T-helper 2 cell treated with Interferon-gamma antibody and Interleukin-4, amounts not matched to agents 5 μg/mL and 100 μg/mL, for 36 hours (primary cell): Measurements from ENCODE around the gene PRUNE2.
"Not testable (repeated sequence)": the region's sequence is repeated elsewhere in the genome, so short reads cannot be mapped to it uniquely, and the experiment has no call there.

Source experiments
- DNase-seq: peaks from one replicate; pipeline ENCODE4 v3.0.0; 2021; ENCODE audit warnings: low spot score
- H3K27ac Mint-ChIP-seq: one replicate; pipeline ENCODE4 v1.8.0; 2021; ENCODE audit warnings: mild to moderate bottlenecking, mixed read lengths
- H3K27me3 Mint-ChIP-seq: one replicate; pipeline ENCODE4 v1.8.0; 2021; ENCODE audit warnings: low read depth, mixed read lengths
- H3K36me3 Mint-ChIP-seq: one replicate; pipeline ENCODE4 v1.8.0; 2021; ENCODE audit warnings: low read depth, mixed read lengths
- H3K4me1 Mint-ChIP-seq: one replicate; pipeline ENCODE4 v1.8.0; 2021; ENCODE audit warnings: low read depth, mixed read lengths
- H3K4me3 Mint-ChIP-seq: one replicate; pipeline ENCODE4 v1.8.0; 2022; ENCODE audit warnings: mild to moderate bottlenecking, moderate library complexity, mixed read lengths
- H3K9me3 Mint-ChIP-seq: one replicate; pipeline ENCODE4 v1.8.0; 2021; ENCODE audit warnings: mixed read lengths

The PRUNE2 gene

DNA sequence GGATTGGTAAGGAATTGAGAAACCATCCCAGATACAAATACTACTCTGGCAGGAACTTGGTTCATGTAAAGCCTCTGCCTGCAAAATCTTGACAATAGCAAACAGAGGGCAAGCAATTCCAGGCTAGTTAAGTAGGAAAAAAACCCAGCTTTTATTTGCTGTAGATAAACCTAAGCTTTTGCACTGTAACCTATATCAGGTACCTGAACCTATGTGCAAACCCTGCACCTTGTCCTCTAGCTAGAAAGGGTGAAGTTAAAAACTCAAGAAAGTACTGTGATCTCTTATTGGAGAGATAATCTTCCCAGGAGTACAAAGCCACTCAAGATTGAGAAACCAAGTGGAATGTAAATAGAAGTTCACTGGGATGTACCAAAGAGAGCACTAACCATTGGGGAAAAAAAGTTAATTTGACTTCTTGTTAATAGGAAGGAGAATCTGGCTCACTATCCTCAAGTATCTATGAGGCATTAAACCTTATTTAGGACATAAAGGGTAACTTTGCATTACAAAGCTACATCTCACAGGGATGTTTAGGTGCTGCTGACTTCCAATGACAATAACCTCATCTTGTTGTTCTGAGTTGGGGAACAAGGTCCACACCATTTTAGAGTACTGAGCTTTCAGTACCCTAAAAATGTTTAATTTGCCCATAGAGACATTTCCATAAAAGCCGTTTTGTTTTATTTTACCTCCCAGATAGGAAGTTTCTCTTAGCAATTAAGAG, 215.5 kb downstream of the PRUNE2 start:
- peaks cover 11% of the 10 kb centered on the region for H3K4me1 Mint-ChIP-seq
- H3K27me3 Mint-ChIP-seq, result peaks cover 46% of the 10 kb centered on the region
- H3K9me3 Mint-ChIP-seq, result no peaks in the 10 kb centered on the region
- DNase-seq, result no peak
- no peak overlapping the region for H3K4me3 Mint-ChIP-seq
- no peak overlapping the region for H3K27ac Mint-ChIP-seq
- H3K36me3 Mint-ChIP-seq, result no peaks in the 10 kb centered on the region

DNA sequence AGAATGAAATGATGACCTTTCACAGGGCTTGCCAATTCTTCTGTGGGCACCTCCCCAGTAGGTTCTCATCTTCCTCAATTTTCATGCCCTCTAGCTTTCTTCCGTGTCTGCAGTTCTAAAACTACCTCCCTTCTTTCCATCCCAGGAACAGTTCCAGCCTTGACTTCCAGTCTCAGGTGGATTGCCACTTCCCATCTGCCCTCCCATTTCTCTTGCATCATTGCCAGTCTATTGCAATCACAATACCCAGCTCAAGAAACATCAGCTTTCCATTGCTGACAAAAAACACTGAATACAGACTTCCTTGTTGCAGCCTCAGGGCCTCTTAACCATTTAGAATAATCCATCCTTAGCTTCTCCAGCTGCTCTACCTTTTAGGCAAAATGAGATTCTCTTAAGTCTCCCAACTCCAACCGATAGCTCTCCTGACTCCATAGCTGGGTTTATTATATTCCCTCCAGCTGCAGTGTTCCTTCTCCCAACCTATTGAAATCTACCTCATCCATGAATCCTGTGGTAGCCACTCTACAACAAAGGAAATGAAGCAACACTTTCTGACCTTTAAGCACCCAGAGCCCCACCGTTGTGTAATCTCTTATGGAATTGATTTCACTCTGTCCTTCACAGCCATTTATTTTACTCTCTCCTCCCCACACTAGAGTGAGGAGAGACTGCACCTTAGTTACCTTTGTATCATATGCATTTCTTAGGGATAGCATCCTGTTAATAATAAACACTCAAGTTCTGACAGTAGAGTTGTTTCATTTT, 217.3 kb downstream of the PRUNE2 start:
- H3K36me3 Mint-ChIP-seq, result no peaks in the 10 kb centered on the region
- H3K9me3 Mint-ChIP-seq, result no peaks in the 10 kb centered on the region
- H3K27ac Mint-ChIP-seq, result no peak overlapping the region
- peaks cover 39% of the 10 kb centered on the region for H3K27me3 Mint-ChIP-seq
- no peak overlapping the region for H3K4me3 Mint-ChIP-seq
- DNase-seq, result no peak
- H3K4me1 Mint-ChIP-seq, result peaks cover 11% of the 10 kb centered on the region

DNA sequence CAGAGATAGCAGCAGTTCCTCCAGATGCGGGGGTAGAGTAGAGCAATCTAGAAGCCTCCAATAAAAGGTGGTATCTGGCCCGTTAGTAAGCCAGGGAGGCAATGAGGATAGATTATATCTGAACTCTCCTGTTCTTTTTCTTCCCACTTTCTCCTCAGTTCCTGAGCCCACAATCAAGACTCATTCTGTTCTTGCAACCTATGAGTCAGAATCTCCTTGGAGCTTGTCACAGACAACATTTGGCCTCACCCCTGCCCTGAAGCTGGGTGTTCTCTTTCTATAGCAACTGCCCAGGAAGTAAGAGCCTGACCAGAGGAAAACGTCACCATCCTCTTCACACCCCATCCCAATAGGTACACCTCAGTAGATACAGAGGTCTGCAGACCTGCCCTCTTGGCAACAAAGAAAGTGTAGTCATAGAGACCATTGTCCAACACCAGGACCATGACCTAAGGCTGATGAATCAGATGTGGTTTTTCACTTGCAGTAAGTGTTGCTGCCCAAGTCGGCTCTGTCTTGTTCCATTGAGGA, 218.0 kb downstream of the PRUNE2 start:
- H3K4me3 Mint-ChIP-seq, result no peak overlapping the region
- no peaks in the 10 kb centered on the region for H3K9me3 Mint-ChIP-seq
- no peak overlapping the region for H3K27ac Mint-ChIP-seq
- H3K27me3 Mint-ChIP-seq, result peaks cover 40% of the 10 kb centered on the region
- DNase-seq, result peak; percentile 35
- H3K36me3 Mint-ChIP-seq, result no peaks in the 10 kb centered on the region
- peaks cover 11% of the 10 kb centered on the region for H3K4me1 Mint-ChIP-seq

DNA sequence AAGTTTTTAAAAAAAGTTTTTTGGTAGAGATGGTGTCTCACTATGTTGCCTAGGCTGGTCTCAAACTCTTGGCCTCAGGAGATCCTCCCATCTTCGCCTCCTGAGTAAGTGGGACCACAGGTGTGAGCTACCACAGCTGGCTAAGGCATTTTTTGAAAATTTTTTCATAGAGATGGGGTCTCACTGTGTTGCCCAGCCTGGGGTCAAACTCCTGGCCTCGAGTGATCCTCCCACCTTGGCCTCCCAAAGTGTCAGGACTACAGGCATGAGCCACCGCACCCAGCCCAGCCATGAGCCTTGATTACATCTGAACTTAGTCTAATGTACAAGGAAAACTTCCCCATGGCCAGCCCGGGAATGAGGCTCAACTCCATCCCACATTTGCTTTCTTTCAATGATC, 219.2 kb downstream of the PRUNE2 start:
- no peak for DNase-seq
- Mint-ChIP-seq H3K4me1 (peaks cover 6% of the 10 kb centered on the region), H3K27ac (no peak overlapping the region), H3K36me3 (no peaks in the 10 kb centered on the region), H3K27me3 (peaks cover 33% of the 10 kb centered on the region), H3K9me3 (no peaks in the 10 kb centered on the region), H3K4me3 (no peak overlapping the region)

DNA sequence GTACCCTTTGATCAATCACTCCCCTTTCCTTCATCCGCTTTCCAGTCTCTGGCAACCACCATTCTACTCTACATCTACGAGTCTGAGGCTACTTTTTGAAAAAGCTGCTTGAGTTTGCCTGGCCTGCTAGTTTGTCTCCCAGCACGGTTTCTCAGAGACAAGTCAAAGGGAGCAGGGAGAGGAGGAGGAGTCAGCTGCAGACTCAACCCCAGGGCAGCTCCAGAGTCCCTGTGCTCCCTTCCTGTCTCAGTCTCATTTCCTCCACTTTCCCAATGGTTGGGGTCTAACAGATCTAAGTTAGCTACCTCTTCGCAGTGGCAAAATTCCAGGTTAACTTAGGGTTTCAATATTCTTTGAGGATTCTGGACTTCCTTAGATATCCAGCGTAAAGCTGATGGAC, 221.7 kb downstream of the PRUNE2 start:
- Mint-ChIP-seq H3K36me3 (no peaks in the 10 kb centered on the region), H3K4me1 (peaks cover 10% of the 10 kb centered on the region), H3K27ac (no peak overlapping the region), H3K9me3 (no peaks in the 10 kb centered on the region), H3K4me3 (no peak overlapping the region), H3K27me3 (peaks cover 14% of the 10 kb centered on the region)
- DNase-seq, result no peak

DNA sequence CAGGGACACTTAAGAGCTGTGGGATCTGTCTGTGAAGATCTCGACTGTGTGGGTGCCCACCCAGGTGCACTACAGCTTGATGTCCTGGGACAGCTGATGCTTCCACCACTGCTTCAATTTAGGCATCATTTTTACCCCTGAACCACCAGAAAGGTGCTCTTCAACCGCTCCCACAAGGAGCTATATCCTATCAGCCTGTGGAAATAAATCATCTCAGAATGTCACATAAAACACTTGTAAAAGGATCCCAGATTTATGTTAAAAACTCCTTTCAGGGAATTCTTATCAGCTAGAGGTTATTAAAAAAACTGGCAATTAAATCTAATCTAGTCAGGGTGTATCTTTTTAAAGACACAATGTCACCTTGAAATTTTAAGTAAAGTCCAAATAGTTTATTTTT, 224.4 kb downstream of the PRUNE2 start:
- Mint-ChIP-seq H3K9me3 (no peaks in the 10 kb centered on the region), H3K27ac (no peak overlapping the region), H3K36me3 (no peaks in the 10 kb centered on the region), H3K4me3 (no peak overlapping the region), H3K27me3 (peaks cover 2% of the 10 kb centered on the region), H3K4me1 (peaks cover 7% of the 10 kb centered on the region)
- DNase-seq, result no peak

DNA sequence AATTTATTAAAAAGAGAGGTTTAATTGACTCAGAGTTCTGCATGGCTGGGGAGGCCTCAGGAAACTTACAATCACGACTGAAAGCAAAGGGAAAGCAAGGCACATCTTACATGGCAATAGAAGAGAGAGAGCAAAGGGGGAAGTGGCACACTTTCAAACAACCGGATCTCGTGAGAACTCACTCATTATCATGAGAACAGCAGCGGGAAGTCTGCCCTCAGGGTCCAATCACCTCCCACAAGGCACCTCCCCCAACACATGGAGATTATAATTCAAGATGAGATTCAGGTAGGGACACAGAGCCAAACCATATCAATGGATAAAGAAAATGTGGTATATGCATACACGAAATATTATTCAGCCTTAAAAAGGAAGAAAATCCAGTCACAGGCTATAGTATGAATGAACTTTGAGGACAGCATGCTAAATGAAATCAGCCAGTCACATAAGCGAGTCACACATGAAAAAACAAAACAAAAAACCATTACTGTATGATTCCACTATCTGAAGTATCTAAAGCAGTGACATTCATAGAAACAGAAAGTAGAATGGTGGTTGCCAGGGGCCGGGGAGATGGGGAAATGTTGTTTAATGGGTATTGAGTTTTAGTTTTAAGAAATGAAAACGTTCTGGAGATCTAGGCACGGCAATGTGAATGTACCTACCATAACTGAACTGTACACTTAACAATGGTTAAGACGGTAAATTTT, 225.0 kb downstream of the PRUNE2 start:
- Mint-ChIP-seq H3K9me3 (no peaks in the 10 kb centered on the region), H3K27ac (peak overlapping the region; percentile 2)

DNA sequence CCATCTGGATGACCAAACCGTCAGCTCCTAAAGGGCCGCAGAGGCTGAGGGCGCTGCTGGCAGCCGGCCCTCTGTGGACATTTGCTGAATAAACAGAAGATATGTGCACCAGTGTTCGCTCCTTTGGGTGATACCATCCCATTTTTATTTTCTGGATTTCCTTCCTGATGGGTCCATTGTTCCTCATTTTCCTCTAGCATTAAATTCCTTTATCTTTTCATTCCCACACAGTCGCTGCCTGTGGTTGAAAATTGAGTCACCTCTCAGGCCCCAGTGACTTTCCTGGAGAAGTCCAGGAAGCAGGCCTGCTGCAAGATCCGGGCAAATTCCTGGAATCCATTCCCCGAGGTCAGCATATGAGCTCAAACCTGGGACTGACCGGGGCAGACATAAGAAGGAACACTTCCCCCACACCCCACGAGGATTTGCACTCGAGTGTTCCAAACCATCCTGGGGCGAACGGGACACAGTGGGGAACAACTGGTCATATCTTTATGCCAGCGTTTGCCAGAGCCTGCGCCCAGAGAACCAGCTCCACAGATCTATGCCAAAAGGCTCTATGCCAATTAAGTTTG, 228.3 kb downstream of the PRUNE2 start:
- Mint-ChIP-seq H3K36me3 (no peaks in the 10 kb centered on the region), H3K4me1 (peaks cover 7% of the 10 kb centered on the region), H3K27ac (no peak overlapping the region), H3K4me3 (no peak overlapping the region), H3K27me3 (no peaks in the 10 kb centered on the region), H3K9me3 (no peaks in the 10 kb centered on the region)
- DNase-seq, result no peak

More for the DNA sequence above, 225.0 kb downstream of the PRUNE2 start:
- DNase-seq, result peak; percentile 42
- no peaks in the 10 kb centered on the region for H3K36me3 Mint-ChIP-seq
- H3K4me1 Mint-ChIP-seq, result peaks cover 7% of the 10 kb centered on the region
- H3K4me3 Mint-ChIP-seq, result no peak overlapping the region
- peaks cover 2% of the 10 kb centered on the region for H3K27me3 Mint-ChIP-seq

DNA sequence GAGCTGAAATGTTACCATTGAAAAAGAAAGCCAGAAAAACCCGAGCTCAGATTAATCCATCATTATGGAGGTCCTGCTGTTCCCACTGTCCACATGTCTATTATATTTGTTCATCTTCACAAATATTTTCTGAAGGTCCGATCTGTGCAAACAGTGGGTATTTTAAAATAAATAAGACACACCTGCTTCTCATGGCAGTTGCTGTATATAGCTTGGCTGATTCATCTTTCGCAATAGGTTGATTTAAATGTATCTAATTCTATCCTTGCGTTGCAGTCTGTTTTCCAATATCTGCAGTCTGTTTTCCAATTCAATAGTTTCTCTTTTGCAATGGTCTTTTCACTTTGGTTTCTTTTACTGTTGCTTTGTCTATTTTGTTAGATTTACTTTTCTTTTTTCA, 229.1 kb downstream of the PRUNE2 start:
- Mint-ChIP-seq H3K9me3 (no peaks in the 10 kb centered on the region), H3K27ac (no peak overlapping the region), H3K36me3 (no peaks in the 10 kb centered on the region), H3K4me1 (peaks cover 7% of the 10 kb centered on the region), H3K27me3 (no peaks in the 10 kb centered on the region), H3K4me3 (no peak overlapping the region)
- no peak for DNase-seq

DNA sequence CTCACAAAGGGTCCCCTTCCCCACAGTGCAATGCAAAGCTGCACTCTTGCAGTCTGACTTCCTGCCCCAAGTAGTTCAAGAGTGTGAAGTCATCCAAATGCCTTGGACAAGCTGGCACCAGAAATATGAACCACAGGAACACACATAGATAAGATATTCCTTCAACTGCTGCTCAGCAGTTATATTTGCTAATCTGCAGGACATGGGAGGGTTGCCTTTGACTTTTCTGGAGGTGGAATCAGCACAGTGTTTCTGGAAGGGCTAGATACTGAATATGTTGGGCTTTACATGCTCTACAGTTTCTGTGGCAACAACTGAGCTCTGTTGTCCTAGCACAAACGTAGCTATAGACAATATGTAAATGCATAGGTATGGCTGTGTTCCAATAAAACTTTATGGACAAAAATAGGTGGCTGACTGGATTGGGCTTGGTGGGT, 238.4 kb downstream of the PRUNE2 start:
- no peaks in the 10 kb centered on the region for H3K36me3 Mint-ChIP-seq
- H3K9me3 Mint-ChIP-seq, result no peaks in the 10 kb centered on the region
- H3K4me3 Mint-ChIP-seq, result no peak overlapping the region
- peaks cover 8% of the 10 kb centered on the region for H3K4me1 Mint-ChIP-seq
- H3K27me3 Mint-ChIP-seq, result peaks cover 7% of the 10 kb centered on the region
- H3K27ac Mint-ChIP-seq, result no peak overlapping the region
- DNase-seq, result no peak

DNA sequence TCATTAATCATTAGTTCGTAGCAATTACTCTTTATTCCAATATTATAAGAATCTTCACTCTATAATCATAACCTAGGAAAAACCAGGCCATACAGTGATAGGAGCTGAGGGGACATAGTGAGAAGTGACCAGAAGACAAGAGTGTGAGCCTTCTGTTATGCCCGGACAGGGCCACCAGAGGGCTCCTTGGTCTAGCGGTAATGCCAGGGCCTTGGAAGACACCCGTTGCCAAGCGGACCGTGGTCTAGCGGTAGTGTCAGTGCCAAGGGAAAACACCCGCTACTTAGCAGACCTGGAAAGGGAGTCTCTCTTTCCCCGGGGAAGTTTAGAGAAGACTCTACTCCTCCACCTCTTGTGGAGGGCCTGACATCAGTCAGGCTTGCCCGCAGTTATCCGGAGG, 239.9 kb downstream of the PRUNE2 start:
- DNase-seq, H3K9me3 Mint-ChIP-seq, H3K36me3 Mint-ChIP-seq, H3K27ac Mint-ChIP-seq, H3K4me3 Mint-ChIP-seq: not testable (repeated sequence)
- Mint-ChIP-seq H3K4me1 (peaks cover 11% of the 10 kb centered on the region), H3K27me3 (peaks cover 11% of the 10 kb centered on the region)

DNA sequence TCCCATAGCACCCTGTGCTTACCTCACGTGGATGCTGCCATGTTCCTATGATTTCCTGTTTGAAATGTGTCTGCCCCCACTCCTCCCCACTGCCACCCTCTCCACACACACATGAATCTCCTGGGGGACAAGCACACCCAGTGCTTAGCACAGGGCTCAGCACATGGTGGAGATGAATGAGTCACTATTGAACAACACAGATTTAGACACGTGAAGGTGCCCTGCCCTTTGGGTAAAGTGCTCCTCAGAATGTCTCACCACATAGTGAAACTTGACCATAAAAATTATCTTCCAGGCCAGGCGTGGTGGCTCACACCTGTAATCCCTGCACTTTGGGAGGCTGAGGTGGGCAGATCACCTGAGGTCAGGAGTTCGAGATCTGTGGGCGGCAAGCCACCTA, 240.5 kb downstream of the PRUNE2 start:
- H3K9me3 Mint-ChIP-seq, result no peaks in the 10 kb centered on the region
- DNase-seq, result no peak
- H3K4me1 Mint-ChIP-seq, result peaks cover 11% of the 10 kb centered on the region
- H3K27me3 Mint-ChIP-seq, result peaks cover 11% of the 10 kb centered on the region
- no peaks in the 10 kb centered on the region for H3K36me3 Mint-ChIP-seq
- H3K27ac Mint-ChIP-seq, result no peak overlapping the region
- H3K4me3 Mint-ChIP-seq, result no peak overlapping the region

DNA sequence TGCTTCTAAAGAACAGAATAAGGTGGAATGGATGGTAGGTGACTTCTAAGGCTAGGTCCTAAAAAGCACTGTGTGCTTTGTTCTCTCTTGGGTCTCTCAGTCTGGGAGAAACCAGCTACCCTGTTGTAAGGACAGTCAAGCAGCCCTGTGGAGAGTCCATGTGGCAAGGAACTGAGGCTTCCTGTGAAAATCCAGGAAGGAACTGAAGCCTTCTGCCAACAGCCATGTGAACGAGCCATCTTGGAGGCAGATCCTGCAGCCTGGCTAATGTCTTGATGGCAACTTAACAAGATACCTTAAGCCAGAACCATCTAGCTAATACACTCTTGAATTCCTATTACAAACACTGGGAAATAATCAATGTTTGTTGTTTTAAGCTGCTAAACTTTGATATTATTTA, 241.8 kb downstream of the PRUNE2 start:
- Mint-ChIP-seq H3K9me3 (no peaks in the 10 kb centered on the region), H3K36me3 (no peaks in the 10 kb centered on the region), H3K27me3 (peaks cover 11% of the 10 kb centered on the region), H3K4me1 (peaks cover 12% of the 10 kb centered on the region), H3K27ac (no peak overlapping the region), H3K4me3 (no peak overlapping the region)
- DNase-seq, result no peak
